HTR-8/SVneo (cell line): ENCODE results near the gene CD274.
A peak's percentile ranks its signal among the peaks of the same experiment; 100 is the strongest.
"Not testable (repeated sequence)": the region's sequence is repeated elsewhere in the genome, so short reads cannot be mapped to it uniquely, and the experiment has no call there.

Source experiments
- DNase-seq: peaks from one replicate; pipeline ENCODE4 v3.0.0; 2011; ENCODE audit warnings: low spot score, mixed read lengths; ENCODE audit not compliant: insufficient read length
- FAIRE-seq: peaks from 2 replicates; lab custom pipeline; 2011; peaks lifted over from hg19 to GRCh38; lab: Jason Lieb, UNC

The CD274 gene

DNA sequence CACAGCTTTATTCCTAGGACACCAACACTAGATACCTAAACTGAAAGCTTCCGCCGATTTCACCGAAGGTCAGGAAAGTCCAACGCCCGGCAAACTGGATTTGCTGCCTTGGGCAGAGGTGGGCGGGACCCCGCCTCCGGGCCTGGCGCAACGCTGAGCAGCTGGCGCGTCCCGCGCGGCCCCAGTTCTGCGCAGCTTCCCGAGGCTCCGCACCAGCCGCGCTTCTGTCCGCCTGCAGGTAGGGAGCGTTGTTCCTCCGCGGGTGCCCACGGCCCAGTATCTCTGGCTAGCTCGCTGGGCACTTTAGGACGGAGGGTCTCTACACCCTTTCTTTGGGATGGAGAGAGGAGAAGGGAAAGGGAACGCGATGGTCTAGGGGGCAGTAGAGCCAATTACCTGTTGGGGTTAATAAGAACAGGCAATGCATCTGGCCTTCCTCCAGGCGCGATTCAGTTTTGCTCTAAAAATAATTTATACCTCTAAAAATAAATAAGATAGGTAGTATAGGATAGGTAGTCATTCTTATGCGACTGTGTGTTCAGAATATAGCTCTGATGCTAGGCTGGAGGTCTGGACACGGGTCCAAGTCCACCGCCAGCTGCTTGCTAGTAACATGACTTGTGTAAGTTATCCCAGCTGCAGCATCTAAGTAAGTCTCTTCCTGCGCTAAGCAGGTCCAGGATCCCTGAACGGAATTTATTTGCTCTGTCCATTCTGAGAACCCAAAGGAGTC lies at the start of gene CD274:
Gene CD274, plus strand, starts transcription at position 184 of the 733 bp plus-strand sequence. CDS start 5,572 bp downstream, outside the sequence.
- DNase-seq (peak; percentile 72), FAIRE-seq (peak; percentile 58)

- DNase-seq = no peak
- FAIRE-seq = peak; percentile 65
These were observed 48.1 kb upstream of the CD274 start for GRCh38 chr9:5402217-5402616.

GRCh38 chr9:5408596-5408995 lies 41.7 kb upstream of the CD274 start:
- FAIRE-seq (no peak), DNase-seq (no peak)

DNA sequence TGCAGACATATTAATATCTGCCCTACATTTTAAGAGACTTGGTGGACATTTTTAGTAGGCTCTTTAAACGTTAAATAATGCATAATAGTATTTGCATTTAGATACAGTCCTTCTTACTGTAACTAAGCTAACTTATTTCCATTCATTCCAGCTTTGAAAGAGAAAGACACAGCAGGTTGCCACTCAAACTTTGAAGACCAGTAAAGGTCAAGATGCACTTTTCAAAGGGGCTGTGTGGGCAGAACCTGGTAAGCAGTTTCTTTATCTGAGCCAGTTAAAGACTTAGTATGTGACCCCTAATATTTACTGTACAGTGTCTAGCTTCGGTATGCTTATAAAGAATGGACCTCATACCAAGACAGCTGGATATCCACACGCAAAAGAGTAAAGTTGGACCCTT lies 33.4 kb upstream of the CD274 start:
- DNase-seq (no peak), FAIRE-seq (no peak)

- no peak for DNase-seq
- no peak for FAIRE-seq
These were observed 31.9 kb upstream of the CD274 start for GRCh38 chr9:5418481-5418880.

- FAIRE-seq = no peak
These were observed 30.4 kb upstream of the CD274 start for GRCh38 chr9:5419987-5420386.

GRCh38 chr9:5421163-5421562 lies 29.2 kb upstream of the CD274 start:
- FAIRE-seq = no peak
- DNase-seq = no peak

More at GRCh38 chr9:5419987-5420386, 30.4 kb upstream of the CD274 start:
- no peak for DNase-seq

DNA sequence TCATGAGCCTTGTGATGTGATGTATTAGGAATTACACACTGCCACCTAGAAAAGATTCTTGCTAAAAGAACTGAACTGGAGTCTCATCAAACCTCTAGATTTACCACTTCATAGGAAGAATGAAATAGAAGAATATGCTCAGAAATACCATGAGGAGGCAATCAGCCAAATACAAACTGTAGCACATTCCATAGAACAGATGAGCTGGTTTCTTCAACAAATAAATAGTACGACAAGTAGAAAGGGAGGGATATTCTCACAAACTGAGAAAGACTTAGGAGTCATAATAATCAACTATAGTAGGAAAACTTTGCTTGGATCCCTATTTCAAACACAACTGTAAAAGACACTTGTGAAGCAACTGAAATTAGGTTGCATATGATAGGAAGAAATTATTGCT lies 28.1 kb upstream of the CD274 start:
- no peak for DNase-seq
- no peak for FAIRE-seq

- DNase-seq (no peak), FAIRE-seq (no peak)
These were observed 25.2 kb upstream of the CD274 start for GRCh38 chr9:5425006-5425628.

- no peak for FAIRE-seq
These were observed 23.3 kb upstream of the CD274 start for GRCh38 chr9:5427005-5427404.

GRCh38 chr9:5428172-5428571 lies 22.2 kb upstream of the CD274 start:
- FAIRE-seq = no peak
- DNase-seq = no peak

More at GRCh38 chr9:5427005-5427404, 23.3 kb upstream of the CD274 start:
- DNase-seq = no peak

GRCh38 chr9:5428794-5429528 lies 21.4 kb upstream of the CD274 start:
- FAIRE-seq (no peak), DNase-seq (no peak)

GRCh38 chr9:5429873-5430564 lies 20.3 kb upstream of the CD274 start:
- FAIRE-seq = no peak
- no peak for DNase-seq

GRCh38 chr9:5430912-5431311 lies 19.4 kb upstream of the CD274 start:
- no peak for FAIRE-seq
- no peak for DNase-seq

GRCh38 chr9:5432890-5433289 lies 17.5 kb upstream of the CD274 start:
- FAIRE-seq = not testable (repeated sequence)

DNA sequence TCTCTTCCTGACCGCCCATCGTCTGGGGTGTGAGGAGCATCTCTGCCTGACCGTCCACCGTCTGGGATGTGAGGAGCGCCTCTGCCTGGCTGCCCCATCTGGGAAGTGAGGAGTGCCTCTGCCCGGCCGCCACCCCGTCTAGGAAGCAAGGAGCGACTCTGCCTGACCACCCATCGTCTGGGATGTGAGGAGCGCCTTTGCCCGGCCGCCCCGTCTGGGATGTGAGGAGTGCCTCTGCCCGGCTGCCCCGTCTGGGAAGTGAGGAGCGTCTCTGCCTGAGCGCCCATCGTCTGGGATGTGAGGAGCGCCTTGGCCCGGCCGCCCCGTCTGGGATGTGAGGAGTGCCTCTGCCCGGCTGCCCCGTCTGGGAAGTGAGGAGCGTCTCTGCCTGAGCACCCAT lies 17.0 kb upstream of the CD274 start:
- not testable (repeated sequence) for FAIRE-seq

More at GRCh38 chr9:5432890-5433289, 17.5 kb upstream of the CD274 start:
- DNase-seq = not testable (repeated sequence)

GRCh38 chr9:5433841-5434810 lies 16.2 kb upstream of the CD274 start:
- DNase-seq, FAIRE-seq: not testable (repeated sequence)

More for the DNA sequence above, 17.0 kb upstream of the CD274 start:
- not testable (repeated sequence) for DNase-seq

DNA sequence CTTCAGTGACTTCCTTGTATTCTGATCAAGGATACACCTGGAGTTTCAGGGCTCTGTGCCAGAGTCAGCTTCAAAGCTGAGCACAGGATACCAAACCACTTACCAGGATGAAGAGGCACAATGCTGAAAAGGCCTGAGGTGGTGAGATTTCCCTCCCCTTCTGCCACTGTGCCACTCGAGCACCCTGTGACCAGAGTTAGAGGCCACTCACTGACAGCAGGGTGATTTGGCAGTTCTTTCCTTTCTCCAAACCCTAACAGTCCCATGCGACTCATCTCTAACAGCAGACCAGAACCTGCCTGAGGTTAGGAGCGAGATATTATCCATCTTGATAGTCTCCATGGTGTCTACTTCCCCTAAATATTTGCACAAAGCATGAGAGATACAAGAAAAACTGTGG lies 14.4 kb upstream of the CD274 start:
- FAIRE-seq = no peak
- DNase-seq = no peak

DNA sequence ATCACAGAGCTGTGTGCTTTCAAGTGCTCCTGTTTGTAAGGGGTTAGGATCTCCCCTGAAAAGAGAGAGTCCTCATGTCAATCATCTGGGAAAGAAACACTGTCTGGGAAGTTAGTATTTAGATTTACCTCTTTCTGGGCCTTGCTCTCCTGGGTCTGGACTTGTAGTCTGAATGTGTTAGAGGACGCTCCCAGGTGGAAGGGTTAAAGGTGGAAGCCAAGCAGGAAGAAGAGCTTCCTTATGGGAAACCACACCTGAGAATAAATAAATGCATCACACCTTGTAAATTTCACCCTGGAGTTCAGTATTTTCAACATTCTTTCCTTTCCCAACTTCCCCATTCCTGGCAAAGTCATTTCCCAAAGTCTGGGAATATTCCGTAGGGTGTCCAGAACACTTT lies 13.9 kb upstream of the CD274 start:
- DNase-seq = no peak
- FAIRE-seq = no peak
